ENCODE measurements around the gene PTGR1. TPM values are rescaled to one million over a fixed set of nuclear protein-coding genes. Genes with fewer than 3 reads are reported as not detected.

Gene PTGR1
- total and polyA plus RNA-seq, 2 of the 8 experiments (the other 6 are each of a cell fraction or from before 2014, with no cell fraction given): 16.9 to 28.5 TPM

GRCh38 chr9:111516061-111516465 lies 83.4 kb downstream of the PTGR1 start:
- Histone ChIP-seq H2BK20ac (ENCODE audit: low read length) (no peak overlapping the region), H3K36me3 (ENCODE audit: control insufficient read depth in 2 of 4, insufficient read depth in 4 of 4, low read length in 3 of 4) (no peaks in the 10 kb centered on the region), H2AFZ (ENCODE audit: low read length) (peak overlapping the region; percentile 87), H2BK12ac (ENCODE audit: low read depth, low read length) (no peak overlapping the region), H2BK120ac (replicated peaks; ENCODE audit: low read depth, low read length) (peak overlapping the region; percentile 59), H4K8ac (ENCODE audit: extremely low read depth, insufficient read depth, low read length) (no peak overlapping the region), H3K4ac (replicated peaks; ENCODE audit: insufficient read length, low read depth, low read length) (no peak overlapping the region), H3K56ac (replicated peaks; ENCODE audit: insufficient read length, low read depth, low read length) (no peak overlapping the region), H3K18ac (ENCODE audit: extremely low read depth, low read length) (no peak overlapping the region), H4K5ac (ENCODE audit: insufficient read length, low read depth, low read length) (no peak overlapping the region), H3K79me2 (ENCODE audit: control insufficient read depth in 1 of 2, insufficient read depth in 2 of 2, low read length in 2 of 2) (no peaks in the 10 kb centered on the region), H2BK5ac (ENCODE audit: low read depth, low read length) (no peak overlapping the region), H3K4me2 (ENCODE audit: insufficient read depth in 1 of 2, low read depth in 2 of 2, low read length in 2 of 2) (no peak overlapping the region), H3K4me3 (ENCODE audit: extremely low read depth in 1 of 4, insufficient read depth in 2 of 4, low read depth in 3 of 4, low read length in 4 of 4) (no peak overlapping the region), H2AK5ac (ENCODE audit: low read depth, low read length) (no peak overlapping the region), H4K91ac (replicated peaks; ENCODE audit: insufficient read length, low read length) (peak overlapping the region; percentile 5), H3K9ac (replicated peaks in 1 of 4; ENCODE audit: extremely low read depth in 1 of 4, low read depth in 3 of 4, low read length in 3 of 4) (no peak overlapping the region), H3K79me1 (ENCODE audit: low read depth, low read length) (no peaks in the 10 kb centered on the region), H3K14ac (ENCODE audit: insufficient read length) (no peak overlapping the region), H3K23me2 (ENCODE audit: low read depth, low read length) (no peaks in the 10 kb centered on the region), H3K27ac (ENCODE audit: low read depth, low read length) (no peak overlapping the region), H3K23ac (ENCODE audit: insufficient read length) (no peak overlapping the region), H4K20me1 (replicated peaks in 1 of 2; ENCODE audit: control insufficient read depth in 1 of 2, insufficient read depth in 2 of 2, low read length in 2 of 2) (no peaks in the 10 kb centered on the region), H3K27me3 (replicated peaks in 1 of 4; ENCODE audit: control insufficient read depth in 3 of 4, extremely low read depth in 1 of 4, insufficient read depth in 3 of 4, low read length in 3 of 4) (no peaks in the 10 kb centered on the region), H3K9me3 (ENCODE audit: insufficient read depth in 2 of 2, low read depth in 1 of 2, low read length in 1 of 2) (peaks cover 4 to 10% of the 10 kb centered on the region in 2 experiments; a peak in 2 of 4 replicates), H2BK15ac (ENCODE audit: low read length) (no peak overlapping the region), H3K4me1 (replicated peaks in 1 of 4; ENCODE audit: control insufficient read depth in 3 of 4, insufficient read depth in 4 of 4, low read length in 3 of 4) (no peaks in the 10 kb centered on the region)
- FAIRE-seq: peak; percentile 83
- TF ChIP-seq POLR2AphosphoS5 (IDR thresholded peaks at IDR 0.05; ENCODE audit: low read depth, low read length) (no peak), HDAC2 (IDR thresholded peaks at IDR 0.05; ENCODE audit: borderline replicate concordance in 1 of 2, low read depth in 2 of 2, low read length in 2 of 2) (no peak), SP2 (IDR thresholded peaks at IDR 0.05; ENCODE audit: low read length) (no peak), BRCA1 (IDR thresholded peaks at IDR 0.05; ENCODE audit: low read depth, low read length) (no peak), SIN3A (conservative IDR thresholded peaks at IDR 0.05 in 1 of 2, IDR thresholded peaks at IDR 0.05 in 1 of 2; ENCODE audit: low read depth in 1 of 2, low read length in 2 of 2) (no peak), SIRT6 (IDR thresholded peaks at IDR 0.05; ENCODE audit: low read length) (no peak), KDM5A (IDR thresholded peaks at IDR 0.05; ENCODE audit: low read length) (no peak), SUZ12 (IDR thresholded peaks at IDR 0.05; ENCODE audit: low read length) (no peak), FOSL1 (IDR thresholded peaks at IDR 0.05; ENCODE audit: insufficient read depth, low read depth, low read length) (no peak), TBP (IDR thresholded peaks at IDR 0.05; ENCODE audit: low read depth, low read length) (no peak), SRF (IDR thresholded peaks at IDR 0.05; ENCODE audit: low read depth, low read length) (no peak), USF2 (IDR thresholded peaks at IDR 0.05; ENCODE audit: low read length) (no peak), KDM1A (IDR thresholded peaks at IDR 0.05; ENCODE audit: borderline replicate concordance, low read length) (no peak)
- ChIA-PET CTCF (ENCODE audit: partially characterized antibody) (no interaction called here), POLR2A (ENCODE audit: partially characterized antibody) (interaction anchor here (0.8 to 1.6 kb wide), 7 partner anchors 9 to 31 kb away, joined by 3 to 22 read pairs (median 3); partner anchors contain the start of gene ZNF483)
- no peak for DNase-seq (ENCODE audit: low read depth in 1 of 2, low spot score in 2 of 2)
- WGBS, 2 experiments (ENCODE audit: extremely low coverage in 1 of 2, insufficient coverage in 1 of 2, insufficient read length in 1 of 2, insufficient replicate concordance in 2 of 2, low coverage in 1 of 2, low lambda C conversion rate in 2 of 2, missing lambda C conversion rate in 1 of 2): 80% methylated on average over 2 of the region's 2 CpGs; no CpG with 5 or more reads in 1 of the 2 experiments

Data from H1 (cell line).